ENCODE measurements around the gene ANKRD22.

Gene ANKRD22

GRCh38 chr10:88819290-88819689, 32.4 kb downstream of the ANKRD22 start:
- DNase-seq (ENCODE audit: extremely low read depth, low read depth) = no peak
- no peak for TF ChIP-seq CTCF (IDR thresholded peaks at IDR 0.05; ENCODE audit: low read depth, low read length, missing control alignments)
- H3K4me3 ChIP-seq (replicated peaks; ENCODE audit: low read depth, low read length) = no peak overlapping the region

DNA sequence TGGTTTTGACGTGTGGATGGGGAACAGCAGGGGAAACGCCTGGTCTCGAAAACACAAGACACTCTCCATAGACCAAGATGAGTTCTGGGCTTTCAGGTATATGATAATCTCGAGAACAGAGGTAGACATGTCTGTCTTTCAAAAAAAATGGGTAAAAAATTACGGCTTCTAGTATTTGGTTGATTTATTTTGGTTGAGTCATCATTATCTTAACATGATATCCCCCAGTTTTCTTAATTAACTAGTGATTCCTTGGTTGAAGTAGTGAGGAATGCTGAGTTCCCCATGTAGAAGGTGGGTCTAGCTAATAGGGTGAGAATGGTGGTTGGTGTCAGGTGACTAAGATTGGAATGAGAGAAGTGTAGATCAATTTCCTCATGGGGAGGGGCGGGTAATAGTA, 38.4 kb downstream of the ANKRD22 start:
- DNase-seq (ENCODE audit: extremely low read depth, low read depth) = no peak

GRCh38 chr10:88810196-88810961, 41.3 kb downstream of the ANKRD22 start:
- TF ChIP-seq CTCF (IDR thresholded peaks at IDR 0.05; ENCODE audit: low read depth, low read length, missing control alignments) = peak; percentile 87
- H3K4me3 ChIP-seq (replicated peaks; ENCODE audit: low read depth, low read length) = no peak overlapping the region
- DNase-seq (ENCODE audit: extremely low read depth, low read depth) = peak; percentile 62

More for the DNA sequence above, 38.4 kb downstream of the ANKRD22 start:
- no peak overlapping the region for H3K4me3 ChIP-seq (replicated peaks; ENCODE audit: low read depth, low read length)
- TF ChIP-seq CTCF (IDR thresholded peaks at IDR 0.05; ENCODE audit: low read depth, low read length, missing control alignments) = no peak

DNA sequence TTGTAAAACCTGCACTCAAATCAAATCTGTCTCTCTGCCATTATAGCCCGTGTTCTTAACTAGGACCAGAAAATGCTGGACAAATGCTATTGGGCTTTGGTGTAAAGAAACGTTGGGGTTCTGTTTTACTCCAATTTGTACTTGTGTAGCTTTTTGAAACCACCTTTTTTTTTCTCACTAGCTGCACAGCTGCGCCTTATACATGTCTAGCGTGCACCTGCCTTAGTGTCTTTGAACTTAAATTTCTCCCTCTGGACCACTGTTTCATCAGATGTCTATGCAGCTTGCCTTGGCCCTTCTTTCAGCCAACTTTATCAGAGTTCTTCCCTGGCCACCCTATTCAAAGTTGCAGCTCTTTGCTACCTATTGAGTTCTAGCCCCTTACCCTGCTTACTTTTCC, 42.0 kb downstream of the ANKRD22 start:
- DNase-seq (ENCODE audit: extremely low read depth, low read depth) = no peak
- H3K4me3 ChIP-seq (replicated peaks; ENCODE audit: low read depth, low read length) = no peak overlapping the region
- TF ChIP-seq CTCF (IDR thresholded peaks at IDR 0.05; ENCODE audit: low read depth, low read length, missing control alignments) = no peak

DNA sequence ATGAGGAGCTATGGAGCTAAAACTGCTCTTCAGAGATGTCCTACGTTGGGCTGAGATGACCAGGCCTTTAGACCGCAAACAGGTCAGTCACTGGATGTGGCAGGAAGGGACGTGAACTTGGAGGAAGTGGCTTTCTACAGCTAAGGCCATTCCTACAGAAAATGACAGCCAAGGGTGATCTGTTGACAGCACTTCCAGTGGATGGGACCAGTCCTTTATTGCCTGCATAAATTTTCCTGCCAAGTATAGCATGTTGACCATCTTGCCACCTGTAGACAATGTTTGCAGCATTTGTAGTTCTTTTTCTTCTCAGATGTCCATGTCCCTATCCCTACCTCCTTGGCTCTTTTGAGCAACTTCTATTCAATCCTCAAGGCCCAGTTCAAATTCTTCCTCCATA, 45.7 kb downstream of the ANKRD22 start:
- TF ChIP-seq CTCF (IDR thresholded peaks at IDR 0.05; ENCODE audit: low read depth, low read length, missing control alignments) = no peak
- H3K4me3 ChIP-seq (replicated peaks; ENCODE audit: low read depth, low read length) = no peak overlapping the region
- no peak for DNase-seq (ENCODE audit: extremely low read depth, low read depth)

DNA sequence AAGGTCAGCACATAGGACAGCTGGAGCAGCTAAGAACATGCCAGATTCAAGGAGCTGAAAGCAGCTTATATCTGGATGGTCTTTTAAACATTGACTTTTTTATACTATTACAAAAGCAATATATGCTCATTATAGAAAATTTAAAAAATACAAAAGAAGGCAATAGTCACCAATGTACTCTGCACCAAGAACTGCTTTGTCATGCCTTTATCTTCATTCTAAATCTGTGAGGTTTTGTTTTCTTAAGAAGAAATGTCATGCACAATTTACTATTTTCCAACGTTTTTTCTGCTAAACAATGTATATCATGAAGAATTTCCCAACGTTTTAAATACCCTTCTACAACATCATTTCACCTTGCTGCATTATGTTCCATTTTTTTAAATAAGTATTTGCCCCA, 46.3 kb downstream of the ANKRD22 start:
- no peak for TF ChIP-seq CTCF (IDR thresholded peaks at IDR 0.05; ENCODE audit: low read depth, low read length, missing control alignments)
- DNase-seq (ENCODE audit: extremely low read depth, low read depth) = no peak
- no peak overlapping the region for H3K4me3 ChIP-seq (replicated peaks; ENCODE audit: low read depth, low read length)
